ENCODE data around the gene TCEANC2.

DNA sequence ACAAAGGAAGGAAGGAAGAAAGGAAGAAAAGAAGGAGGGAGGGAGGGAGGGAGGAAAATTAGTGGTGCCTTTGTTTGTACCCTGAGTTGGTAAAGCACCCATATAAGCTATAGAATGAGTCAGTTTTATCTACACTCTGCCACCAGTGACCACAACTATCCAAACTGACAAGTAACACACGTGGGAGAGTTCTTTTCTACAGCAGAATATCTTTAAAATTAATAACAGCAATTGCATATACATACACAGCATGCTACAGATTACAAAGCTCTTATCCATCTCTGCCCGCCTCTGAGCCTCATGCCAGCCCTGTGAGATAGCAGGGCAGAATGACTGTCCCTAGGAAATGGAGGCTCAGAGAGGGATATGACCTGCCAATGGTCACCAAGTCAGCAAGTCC is 79.1 kb downstream of the TCEANC2 start:
- no peak for TF ChIP-seq CTCF (IDR thresholded peaks at IDR 0.05)
- no peak for TF ChIP-seq POLR2A (IDR thresholded peaks at IDR 0.05)
- no peak for TF ChIP-seq EP300 (IDR thresholded peaks at IDR 0.05)
